ENCODE results near the gene TP53BP2. TPM values are rescaled to one million over a fixed set of nuclear protein-coding genes. Genes with fewer than 3 reads are reported as not detected.

The TP53BP2 gene
- total RNA-seq, 4 donors from 2014 or later = 25.6 to 66.7 (median 50.8) TPM

GRCh38 chr1:223849352-223850254, 3.9 kb upstream of the TP53BP2 start:
- DNase-seq = no peak
- H3K27ac ChIP-seq = no peak overlapping the region

GRCh38 chr1:223848536-223848935, 2.8 kb upstream of the TP53BP2 start:
- H3K36me3 ChIP-seq = no peaks in the 10 kb centered on the region
- peaks cover 0 to 3% of the 10 kb centered on the region in 2 donors for H3K4me1 ChIP-seq
- TF ChIP-seq POLR2A (IDR thresholded peaks at IDR 0.05) = no peak
- TF ChIP-seq, protein P1, sequence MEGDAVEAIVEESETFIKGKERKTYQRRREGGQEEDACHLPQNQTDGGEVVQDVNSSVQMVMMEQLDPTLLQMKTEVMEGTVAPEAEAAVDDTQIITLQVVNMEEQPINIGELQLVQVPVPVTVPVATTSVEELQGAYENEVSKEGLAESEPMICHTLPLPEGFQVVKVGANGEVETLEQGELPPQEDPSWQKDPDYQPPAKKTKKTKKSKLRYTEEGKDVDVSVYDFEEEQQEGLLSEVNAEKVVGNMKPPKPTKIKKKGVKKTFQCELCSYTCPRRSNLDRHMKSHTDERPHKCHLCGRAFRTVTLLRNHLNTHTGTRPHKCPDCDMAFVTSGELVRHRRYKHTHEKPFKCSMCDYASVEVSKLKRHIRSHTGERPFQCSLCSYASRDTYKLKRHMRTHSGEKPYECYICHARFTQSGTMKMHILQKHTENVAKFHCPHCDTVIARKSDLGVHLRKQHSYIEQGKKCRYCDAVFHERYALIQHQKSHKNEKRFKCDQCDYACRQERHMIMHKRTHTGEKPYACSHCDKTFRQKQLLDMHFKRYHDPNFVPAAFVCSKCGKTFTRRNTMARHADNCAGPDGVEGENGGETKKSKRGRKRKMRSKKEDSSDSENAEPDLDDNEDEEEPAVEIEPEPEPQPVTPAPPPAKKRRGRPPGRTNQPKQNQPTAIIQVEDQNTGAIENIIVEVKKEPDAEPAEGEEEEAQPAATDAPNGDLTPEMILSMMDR (IDR thresholded peaks at IDR 0.05) = no peak
- intact Hi-C loops (cut with DNase I; ENCODE audit: low total_unique reads) = no loop called here
- no peaks in the 10 kb centered on the region for H3K9me3 ChIP-seq
- no peak overlapping the region for H3K4me3 ChIP-seq
- no peaks in the 10 kb centered on the region for H3K27me3 ChIP-seq
- no peak for DNase-seq
- H3K27ac ChIP-seq = no peak overlapping the region

More at GRCh38 chr1:223849352-223850254, 3.9 kb upstream of the TP53BP2 start:
- intact Hi-C loops (cut with DNase I; ENCODE audit: low total_unique reads) = no loop called here
- Histone ChIP-seq H3K4me1 (peaks cover 0 to 3% of the 10 kb centered on the region in 2 donors), H3K27me3 (no peaks in the 10 kb centered on the region), H3K4me3 (no peak overlapping the region), H3K36me3 (no peaks in the 10 kb centered on the region), H3K9me3 (no peaks in the 10 kb centered on the region)
- TF ChIP-seq, protein P1 (IDR thresholded peaks at IDR 0.05) = no peak
- TF ChIP-seq POLR2A (IDR thresholded peaks at IDR 0.05) = no peak

DNA sequence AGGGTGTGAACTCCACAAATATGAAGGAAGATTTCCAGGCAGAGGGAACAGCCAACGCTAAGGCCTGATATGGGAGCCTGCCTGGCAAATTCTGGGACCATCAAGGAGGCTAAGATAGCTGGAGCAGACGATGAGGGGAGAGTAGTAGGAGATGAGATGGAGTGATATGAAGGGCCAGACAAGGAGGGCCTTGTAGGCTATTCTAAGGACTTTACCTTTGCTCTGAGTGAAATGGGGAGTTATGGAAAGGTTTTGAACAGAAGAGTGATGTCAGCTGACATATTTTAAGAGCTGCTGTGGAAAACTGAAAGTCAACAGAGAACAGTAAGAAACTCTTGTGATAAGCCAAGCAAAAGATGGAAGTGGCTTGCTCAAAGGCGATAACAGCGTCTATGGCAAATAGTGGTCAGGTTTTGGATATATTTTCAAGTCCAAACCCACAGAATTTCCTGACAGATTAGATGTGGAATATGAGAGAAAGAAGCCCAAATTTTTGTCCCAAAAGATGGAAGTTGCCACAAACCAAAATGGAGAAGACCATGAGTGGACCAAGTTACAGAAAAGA, 2.1 kb upstream of the TP53BP2 start:
- Histone ChIP-seq H3K9me3 (no peaks in the 10 kb centered on the region), H3K36me3 (no peaks in the 10 kb centered on the region), H3K4me1 (peaks cover 0 to 3% of the 10 kb centered on the region in 2 donors), H3K27ac (peak overlapping the region; percentile 99 to 100), H3K4me3 (no peak overlapping the region), H3K27me3 (no peaks in the 10 kb centered on the region)
- DNase-seq = no peak
- TF ChIP-seq, protein P1 (IDR thresholded peaks at IDR 0.05) = no peak
- TF ChIP-seq POLR2A (IDR thresholded peaks at IDR 0.05) = no peak
- intact Hi-C loops (cut with DNase I; ENCODE audit: low total_unique reads) = no loop called here

GRCh38 chr1:223845037-223845809, 524 bp downstream of the TP53BP2 start:
- TF ChIP-seq, protein P1 (IDR thresholded peaks at IDR 0.05) = no peak
- no peak for TF ChIP-seq POLR2A (IDR thresholded peaks at IDR 0.05)
- peaks cover 0 to 3% of the 10 kb centered on the region in 2 donors for H3K4me1 ChIP-seq
- peak overlapping the region; percentile 59 to 97 for H3K4me3 ChIP-seq
- H3K9me3 ChIP-seq = no peaks in the 10 kb centered on the region
- intact Hi-C loops (cut with DNase I; ENCODE audit: low total_unique reads) = no loop called here
- H3K27ac ChIP-seq = peak overlapping the region; percentile 99 to 100
- H3K36me3 ChIP-seq = no peaks in the 10 kb centered on the region
- no peaks in the 10 kb centered on the region for H3K27me3 ChIP-seq
- peak; percentile 57 to 66 for DNase-seq

Data from uterus (tissue), 4 donors.